ENCODE measurements around the gene SLC4A1. TPM values are rescaled to one million over a fixed set of nuclear protein-coding genes. Genes with fewer than 3 reads are reported as not detected.

Gene SLC4A1
- total and polyA plus RNA-seq, 2 experiments from 2014 or later, result not detected

- TF ChIP-seq, protein P1, sequence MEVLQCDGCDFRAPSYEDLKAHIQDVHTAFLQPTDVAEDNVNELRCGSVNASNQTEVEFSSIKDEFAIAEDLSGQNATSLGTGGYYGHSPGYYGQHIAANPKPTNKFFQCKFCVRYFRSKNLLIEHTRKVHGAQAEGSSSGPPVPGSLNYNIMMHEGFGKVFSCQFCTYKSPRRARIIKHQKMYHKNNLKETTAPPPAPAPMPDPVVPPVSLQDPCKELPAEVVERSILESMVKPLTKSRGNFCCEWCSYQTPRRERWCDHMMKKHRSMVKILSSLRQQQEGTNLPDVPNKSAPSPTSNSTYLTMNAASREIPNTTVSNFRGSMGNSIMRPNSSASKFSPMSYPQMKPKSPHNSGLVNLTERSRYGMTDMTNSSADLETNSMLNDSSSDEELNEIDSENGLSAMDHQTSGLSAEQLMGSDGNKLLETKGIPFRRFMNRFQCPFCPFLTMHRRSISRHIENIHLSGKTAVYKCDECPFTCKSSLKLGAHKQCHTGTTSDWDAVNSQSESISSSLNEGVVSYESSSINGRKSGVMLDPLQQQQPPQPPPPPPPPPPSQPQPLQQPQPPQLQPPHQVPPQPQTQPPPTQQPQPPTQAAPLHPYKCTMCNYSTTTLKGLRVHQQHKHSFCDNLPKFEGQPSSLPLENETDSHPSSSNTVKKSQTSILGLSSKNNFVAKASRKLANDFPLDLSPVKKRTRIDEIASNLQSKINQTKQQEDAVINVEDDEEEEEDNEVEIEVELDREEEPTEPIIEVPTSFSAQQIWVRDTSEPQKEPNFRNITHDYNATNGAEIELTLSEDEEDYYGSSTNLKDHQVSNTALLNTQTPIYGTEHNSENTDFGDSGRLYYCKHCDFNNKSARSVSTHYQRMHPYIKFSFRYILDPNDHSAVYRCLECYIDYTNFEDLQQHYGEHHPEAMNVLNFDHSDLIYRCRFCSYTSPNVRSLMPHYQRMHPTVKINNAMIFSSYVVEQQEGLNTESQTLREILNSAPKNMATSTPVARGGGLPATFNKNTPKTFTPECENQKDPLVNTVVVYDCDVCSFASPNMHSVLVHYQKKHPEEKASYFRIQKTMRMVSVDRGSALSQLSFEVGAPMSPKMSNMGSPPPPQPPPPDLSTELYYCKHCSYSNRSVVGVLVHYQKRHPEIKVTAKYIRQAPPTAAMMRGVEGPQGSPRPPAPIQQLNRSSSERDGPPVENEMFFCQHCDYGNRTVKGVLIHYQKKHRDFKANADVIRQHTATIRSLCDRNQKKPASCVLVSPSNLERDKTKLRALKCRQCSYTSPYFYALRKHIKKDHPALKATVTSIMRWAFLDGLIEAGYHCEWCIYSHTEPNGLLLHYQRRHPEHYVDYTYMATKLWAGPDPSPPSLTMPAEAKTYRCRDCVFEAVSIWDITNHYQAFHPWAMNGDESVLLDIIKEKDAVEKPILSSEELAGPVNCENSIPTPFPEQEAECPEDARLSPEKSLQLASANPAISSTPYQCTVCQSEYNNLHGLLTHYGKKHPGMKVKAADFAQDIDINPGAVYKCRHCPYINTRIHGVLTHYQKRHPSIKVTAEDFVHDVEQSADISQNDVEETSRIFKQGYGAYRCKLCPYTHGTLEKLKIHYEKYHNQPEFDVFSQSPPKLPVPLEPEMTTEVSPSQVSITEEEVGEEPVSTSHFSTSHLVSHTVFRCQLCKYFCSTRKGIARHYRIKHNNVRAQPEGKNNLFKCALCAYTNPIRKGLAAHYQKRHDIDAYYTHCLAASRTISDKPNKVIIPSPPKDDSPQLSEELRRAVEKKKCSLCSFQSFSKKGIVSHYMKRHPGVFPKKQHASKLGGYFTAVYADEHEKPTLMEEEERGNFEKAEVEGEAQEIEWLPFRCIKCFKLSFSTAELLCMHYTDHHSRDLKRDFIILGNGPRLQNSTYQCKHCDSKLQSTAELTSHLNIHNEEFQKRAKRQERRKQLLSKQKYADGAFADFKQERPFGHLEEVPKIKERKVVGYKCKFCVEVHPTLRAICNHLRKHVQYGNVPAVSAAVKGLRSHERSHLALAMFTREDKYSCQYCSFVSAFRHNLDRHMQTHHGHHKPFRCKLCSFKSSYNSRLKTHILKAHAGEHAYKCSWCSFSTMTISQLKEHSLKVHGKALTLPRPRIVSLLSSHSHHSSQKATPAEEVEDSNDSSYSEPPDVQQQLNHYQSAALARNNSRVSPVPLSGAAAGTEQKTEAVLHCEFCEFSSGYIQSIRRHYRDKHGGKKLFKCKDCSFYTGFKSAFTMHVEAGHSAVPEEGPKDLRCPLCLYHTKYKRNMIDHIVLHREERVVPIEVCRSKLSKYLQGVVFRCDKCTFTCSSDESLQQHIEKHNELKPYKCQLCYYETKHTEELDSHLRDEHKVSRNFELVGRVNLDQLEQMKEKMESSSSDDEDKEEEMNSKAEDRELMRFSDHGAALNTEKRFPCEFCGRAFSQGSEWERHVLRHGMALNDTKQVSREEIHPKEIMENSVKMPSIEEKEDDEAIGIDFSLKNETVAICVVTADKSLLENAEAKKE (CRISPR knock-in tag; IDR thresholded peaks at IDR 0.05), result no peak
Observed at GRCh38 chr17:44202756-44203155, 65.2 kb downstream of the SLC4A1 start (continued).

GRCh38 chr17:44200478-44201155 lies 67.3 kb downstream of the SLC4A1 start:
- H3K27me3 Mint-ChIP-seq (ENCODE audit: insufficient read depth, low read depth, poor library complexity), result peaks cover 12% of the 10 kb centered on the region
- H3K9me2 ChIP-seq (ENCODE audit: insufficient read depth), result no peaks in the 10 kb centered on the region
- H4K20me1 ChIP-seq (replicated peaks; ENCODE audit: insufficient read depth), result peaks cover 5% of the 10 kb centered on the region; the same call in 1 of the 2 replicates
- H3K36me3 Mint-ChIP-seq (ENCODE audit: low read depth), result peaks cover 29% of the 10 kb centered on the region
- DNase-seq (ENCODE audit: low spot score) (peak; percentile 43), ATAC-seq (peak; percentile 51)
- peak overlapping the region; percentile 98 for H3K27ac ChIP-seq (ENCODE audit: low read depth)
- H2AFZ ChIP-seq, result peak overlapping the region; percentile 87
- H3K4me3 ChIP-seq, result peak overlapping the region; percentile 86
- peaks cover 23% of the 10 kb centered on the region for H3K79me2 ChIP-seq (replicated peaks; ENCODE audit: insufficient read depth)
- H3K36me3 ChIP-seq (ENCODE audit: insufficient read depth), result peaks cover 2% of the 10 kb centered on the region
- H3K4me3 Mint-ChIP-seq, result peak overlapping the region; percentile 90
- no peaks in the 10 kb centered on the region for H3K27me3 ChIP-seq (ENCODE audit: insufficient read depth)
- peaks cover 22% of the 10 kb centered on the region for H3F3A ChIP-seq (replicated peaks; ENCODE audit: low read depth)
- H3K27ac Mint-ChIP-seq, result peak overlapping the region; percentile 95
- H3K4me1 Mint-ChIP-seq, result peaks cover 30% of the 10 kb centered on the region
- TF ChIP-seq, protein P2, sequence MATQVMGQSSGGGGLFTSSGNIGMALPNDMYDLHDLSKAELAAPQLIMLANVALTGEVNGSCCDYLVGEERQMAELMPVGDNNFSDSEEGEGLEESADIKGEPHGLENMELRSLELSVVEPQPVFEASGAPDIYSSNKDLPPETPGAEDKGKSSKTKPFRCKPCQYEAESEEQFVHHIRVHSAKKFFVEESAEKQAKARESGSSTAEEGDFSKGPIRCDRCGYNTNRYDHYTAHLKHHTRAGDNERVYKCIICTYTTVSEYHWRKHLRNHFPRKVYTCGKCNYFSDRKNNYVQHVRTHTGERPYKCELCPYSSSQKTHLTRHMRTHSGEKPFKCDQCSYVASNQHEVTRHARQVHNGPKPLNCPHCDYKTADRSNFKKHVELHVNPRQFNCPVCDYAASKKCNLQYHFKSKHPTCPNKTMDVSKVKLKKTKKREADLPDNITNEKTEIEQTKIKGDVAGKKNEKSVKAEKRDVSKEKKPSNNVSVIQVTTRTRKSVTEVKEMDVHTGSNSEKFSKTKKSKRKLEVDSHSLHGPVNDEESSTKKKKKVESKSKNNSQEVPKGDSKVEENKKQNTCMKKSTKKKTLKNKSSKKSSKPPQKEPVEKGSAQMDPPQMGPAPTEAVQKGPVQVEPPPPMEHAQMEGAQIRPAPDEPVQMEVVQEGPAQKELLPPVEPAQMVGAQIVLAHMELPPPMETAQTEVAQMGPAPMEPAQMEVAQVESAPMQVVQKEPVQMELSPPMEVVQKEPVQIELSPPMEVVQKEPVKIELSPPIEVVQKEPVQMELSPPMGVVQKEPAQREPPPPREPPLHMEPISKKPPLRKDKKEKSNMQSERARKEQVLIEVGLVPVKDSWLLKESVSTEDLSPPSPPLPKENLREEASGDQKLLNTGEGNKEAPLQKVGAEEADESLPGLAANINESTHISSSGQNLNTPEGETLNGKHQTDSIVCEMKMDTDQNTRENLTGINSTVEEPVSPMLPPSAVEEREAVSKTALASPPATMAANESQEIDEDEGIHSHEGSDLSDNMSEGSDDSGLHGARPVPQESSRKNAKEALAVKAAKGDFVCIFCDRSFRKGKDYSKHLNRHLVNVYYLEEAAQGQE (IDR thresholded peaks at IDR 0.05; ENCODE audit: unreplicated experiment), result no peak
- TF ChIP-seq ZNF331 (CRISPR knock-in tag; IDR thresholded peaks at IDR 0.05; ENCODE audit: low read depth) (no peak), POLR2AphosphoS5 (IDR thresholded peaks at IDR 0.05; ENCODE audit: low read depth) (peak; percentile 59)
- H3K4me2 ChIP-seq, result peak overlapping the region; percentile 98
- H3K9me3 Mint-ChIP-seq, result no peaks in the 10 kb centered on the region
- H3K4me1 ChIP-seq (ENCODE audit: insufficient read depth), result peaks cover 23% of the 10 kb centered on the region

Measured in GM23338 (cell line).